Raji (cell line): ENCODE results near the gene DIAPH3.

Experiments used
- POLR2A ChIP-seq: IDR thresholded peaks from 2 replicates; pipeline ENCODE4 v1.6.1; 2011; ENCODE audit warnings: low read depth, low read length, control low read depth; ENCODE audit not compliant: insufficient read depth

DIAPH3 gene

GRCh38 chr13:59660582-59660981, 503.1 kb downstream of the DIAPH3 start:
- TF ChIP-seq POLR2A = no peak

- TF ChIP-seq POLR2A = no peak
These were observed 503.7 kb downstream of the DIAPH3 start for GRCh38 chr13:59659981-59660380.

GRCh38 chr13:59658738-59659330, 504.9 kb downstream of the DIAPH3 start:
- TF ChIP-seq POLR2A = no peak

GRCh38 chr13:59658027-59658737, 505.5 kb downstream of the DIAPH3 start:
- no peak for TF ChIP-seq POLR2A

GRCh38 chr13:59653916-59654315, 509.8 kb downstream of the DIAPH3 start:
- no peak for TF ChIP-seq POLR2A

GRCh38 chr13:59651479-59651878, 512.2 kb downstream of the DIAPH3 start:
- TF ChIP-seq POLR2A = no peak

GRCh38 chr13:59643906-59644626, 519.7 kb downstream of the DIAPH3 start:
- TF ChIP-seq POLR2A = no peak

GRCh38 chr13:59643364-59643841, 520.3 kb downstream of the DIAPH3 start:
- no peak for TF ChIP-seq POLR2A

GRCh38 chr13:59641817-59642216, 521.9 kb downstream of the DIAPH3 start:
- no peak for TF ChIP-seq POLR2A

- TF ChIP-seq POLR2A = no peak
These were observed 522.5 kb downstream of the DIAPH3 start for GRCh38 chr13:59641261-59641660.

GRCh38 chr13:59638404-59638803, 525.3 kb downstream of the DIAPH3 start:
- no peak for TF ChIP-seq POLR2A

- TF ChIP-seq POLR2A = no peak
These were observed 528.1 kb downstream of the DIAPH3 start for GRCh38 chr13:59635589-59635988.

- TF ChIP-seq POLR2A = no peak
These were observed 530.4 kb downstream of the DIAPH3 start for GRCh38 chr13:59633290-59633689.

- no peak for TF ChIP-seq POLR2A
These were observed 532.5 kb downstream of the DIAPH3 start for GRCh38 chr13:59631271-59631670.

- no peak for TF ChIP-seq POLR2A
These were observed 538.6 kb downstream of the DIAPH3 start for GRCh38 chr13:59625111-59625510.
